ENCODE results near the gene ARAP1.
"Not testable (repeated sequence)": the region's sequence is repeated elsewhere in the genome, so short reads cannot be mapped to it uniquely, and the experiment has no call there.

Gene ARAP1

GRCh38 chr11:72752088-72752914, at the start of gene ARAP1:
Gene ARAP1, minus strand, starts transcription at chr11:72752408. Its CDS starts 25,280 bp downstream, at chr11:72727128.
- no peak for DNase-seq

GRCh38 chr11:72799441-72799840, 47.2 kb upstream of the ARAP1 start:
- DNase-seq = no peak

GRCh38 chr11:72798361-72798760, 46.2 kb upstream of the ARAP1 start:
- DNase-seq = no peak

GRCh38 chr11:72793425-72794367, 41.5 kb upstream of the ARAP1 start, which contains the start of gene STARD10:
Gene STARD10, minus strand, starts transcription at chr11:72794047. Its CDS starts 12,866 bp downstream, at chr11:72781181.
- DNase-seq = peak; percentile 88 to 96

GRCh38 chr11:72793076-72793424, 40.8 kb upstream of the ARAP1 start:
- no peak for DNase-seq

- no peak for DNase-seq
Observed at GRCh38 chr11:72792437-72793021, 40.3 kb upstream of the ARAP1 start.

GRCh38 chr11:72791228-72791627, 39.0 kb upstream of the ARAP1 start:
- not testable (repeated sequence) for DNase-seq

- DNase-seq = no peak
Observed at GRCh38 chr11:72789493-72790131, 37.4 kb upstream of the ARAP1 start.

GRCh38 chr11:72788241-72788640, 36.0 kb upstream of the ARAP1 start:
- no peak for DNase-seq

GRCh38 chr11:72787216-72788104, 35.3 kb upstream of the ARAP1 start:
- DNase-seq = peak; percentile 51 to 54

GRCh38 chr11:72786305-72787215, 34.4 kb upstream of the ARAP1 start:
- DNase-seq = no peak

- DNase-seq = no peak
Observed at GRCh38 chr11:72784662-72785061, 32.5 kb upstream of the ARAP1 start.

GRCh38 chr11:72783144-72783905, 31.1 kb upstream of the ARAP1 start:
- no peak for DNase-seq

- peak in 1 of 2 experiments; percentile 39 for DNase-seq
Observed at GRCh38 chr11:72782081-72782920, 30.1 kb upstream of the ARAP1 start.

GRCh38 chr11:72781313-72782080, 29.3 kb upstream of the ARAP1 start:
- peak in 1 of 2 experiments; percentile 26 for DNase-seq

GRCh38 chr11:72781063-72781312, 28.8 kb upstream of the ARAP1 start:
- no peak for DNase-seq

- DNase-seq = no peak
Observed at GRCh38 chr11:72780296-72781062, 28.3 kb upstream of the ARAP1 start.
